Measurements from ENCODE around the gene APBA2.

- TF ChIP-seq IKZF1 (IDR thresholded peaks at IDR 0.05) (no peak), TBL1XR1 (IDR thresholded peaks at IDR 0.05; ENCODE audit: borderline replicate concordance, low read length, partially characterized antibody) (no peak), SMYD3 (CRISPR knock-in tag; IDR thresholded peaks at IDR 0.05) (no peak), ZFP1 (CRISPR knock-in tag; IDR thresholded peaks at IDR 0.05) (no peak), CTCF (CRISPR knock-in tag; IDR thresholded peaks at IDR 0.05) (no peak)
- TF ChIP-seq, protein P1, sequence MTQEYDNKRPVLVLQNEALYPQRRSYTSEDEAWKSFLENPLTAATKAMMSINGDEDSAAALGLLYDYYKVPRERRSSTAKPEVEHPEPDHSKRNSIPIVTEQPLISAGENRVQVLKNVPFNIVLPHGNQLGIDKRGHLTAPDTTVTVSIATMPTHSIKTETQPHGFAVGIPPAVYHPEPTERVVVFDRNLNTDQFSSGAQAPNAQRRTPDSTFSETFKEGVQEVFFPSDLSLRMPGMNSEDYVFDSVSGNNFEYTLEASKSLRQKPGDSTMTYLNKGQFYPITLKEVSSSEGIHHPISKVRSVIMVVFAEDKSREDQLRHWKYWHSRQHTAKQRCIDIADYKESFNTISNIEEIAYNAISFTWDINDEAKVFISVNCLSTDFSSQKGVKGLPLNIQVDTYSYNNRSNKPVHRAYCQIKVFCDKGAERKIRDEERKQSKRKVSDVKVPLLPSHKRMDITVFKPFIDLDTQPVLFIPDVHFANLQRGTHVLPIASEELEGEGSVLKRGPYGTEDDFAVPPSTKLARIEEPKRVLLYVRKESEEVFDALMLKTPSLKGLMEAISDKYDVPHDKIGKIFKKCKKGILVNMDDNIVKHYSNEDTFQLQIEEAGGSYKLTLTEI (CRISPR knock-in tag; conservative IDR thresholded peaks at IDR 0.05), result no peak
Observed at GRCh38 chr15:29132735-29133181, 247.0 kb downstream of the APBA2 start.

All from HepG2 (cell line).